Kidney epithelial cell (primary cell): ENCODE data around the gene AKTIP. TPM values are rescaled to one million over a fixed set of nuclear protein-coding genes. Genes with fewer than 3 reads are reported as not detected.
"Not testable (repeated sequence)": the region's sequence is repeated elsewhere in the genome, so short reads cannot be mapped to it uniquely, and the experiment has no call there.

Experiments used
- DNase-seq: peaks from one replicate; pipeline ENCODE4 v3.0.0-alpha.2; 2010; ENCODE audit warnings: low read depth
- H3K27me3 ChIP-seq: 2 replicates; pipeline ENCODE4 v1.6.0; 2011; ENCODE audit warnings: low read length; ENCODE audit not compliant: control insufficient read depth, insufficient read depth
- H3K36me3 ChIP-seq: 2 replicates; pipeline ENCODE4 v1.5.1; 2011; ENCODE audit warnings: low read length; ENCODE audit not compliant: control insufficient read depth, insufficient read depth
- H3K4me3 ChIP-seq: 2 replicates; pipeline ENCODE4 v1.5.1; 2011; ENCODE audit warnings: low read depth, mild to moderate bottlenecking, control low read depth, low read length
- total RNA-seq: library from RNA; depleted of rRNA; stranded (reverse); fragments of >200 nt; gene quantifications from 2 replicates; pipeline ENCODE4 v1.2.3, GENCODE V29; 2015
- TF ChIP-seq, protein P1 (sequence below): IDR thresholded peaks from 2 replicates; pipeline ENCODE4 v1.5.1; 2011; ENCODE audit warnings: mild to moderate bottlenecking, moderate library complexity, low read length, control low read depth, inconsistent platforms; ENCODE audit not compliant: insufficient read depth, poor library complexity, severe bottlenecking

Gene AKTIP
- total RNA-seq, 1 donor from 2014 or later, result 39.8 TPM

DNA sequence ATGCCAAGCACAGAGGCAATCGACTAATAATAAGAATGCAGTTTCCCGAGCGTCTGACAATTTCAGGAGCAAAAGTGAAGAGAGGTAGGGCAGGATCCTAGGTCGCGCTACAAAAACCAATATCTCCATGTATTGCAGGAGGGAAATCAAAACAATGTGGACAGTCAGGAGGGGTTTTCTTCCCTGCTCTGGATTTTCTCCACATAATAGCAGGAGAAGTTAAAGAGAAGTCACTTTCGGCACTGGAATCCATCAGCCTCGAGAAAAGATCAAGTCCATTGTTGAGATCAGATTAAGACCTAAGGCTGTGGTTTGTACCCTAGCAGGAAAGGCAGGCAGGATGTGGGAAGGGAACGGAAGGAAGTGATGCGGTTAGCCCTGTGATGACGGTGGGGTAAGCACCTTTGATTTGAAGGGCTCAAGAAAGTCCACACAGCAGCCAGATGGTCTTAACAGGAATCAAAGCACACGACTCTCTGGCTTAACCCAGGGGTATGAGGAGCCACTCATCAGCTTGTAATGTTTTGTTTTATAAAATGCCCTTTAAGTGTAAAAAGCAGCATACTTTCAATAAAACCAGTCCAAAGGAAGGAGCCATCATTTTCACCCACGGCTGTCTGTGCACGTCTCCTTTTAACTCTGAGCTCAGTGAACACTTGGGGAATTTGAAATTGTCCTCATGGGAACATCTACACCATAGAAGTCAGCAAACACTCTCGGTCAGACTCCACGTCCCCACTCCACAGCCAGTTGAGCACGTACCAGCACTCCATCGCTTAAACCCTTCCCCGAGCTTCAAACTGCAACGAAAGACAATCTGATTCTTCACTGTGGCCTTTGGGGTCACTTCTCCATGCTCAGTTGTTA is 15.8 kb upstream of the AKTIP start:
- Histone ChIP-seq H3K27me3 (no peaks in the 10 kb centered on the region), H3K4me3 (no peak overlapping the region), H3K36me3 (no peaks in the 10 kb centered on the region)
- TF ChIP-seq, protein P1, sequence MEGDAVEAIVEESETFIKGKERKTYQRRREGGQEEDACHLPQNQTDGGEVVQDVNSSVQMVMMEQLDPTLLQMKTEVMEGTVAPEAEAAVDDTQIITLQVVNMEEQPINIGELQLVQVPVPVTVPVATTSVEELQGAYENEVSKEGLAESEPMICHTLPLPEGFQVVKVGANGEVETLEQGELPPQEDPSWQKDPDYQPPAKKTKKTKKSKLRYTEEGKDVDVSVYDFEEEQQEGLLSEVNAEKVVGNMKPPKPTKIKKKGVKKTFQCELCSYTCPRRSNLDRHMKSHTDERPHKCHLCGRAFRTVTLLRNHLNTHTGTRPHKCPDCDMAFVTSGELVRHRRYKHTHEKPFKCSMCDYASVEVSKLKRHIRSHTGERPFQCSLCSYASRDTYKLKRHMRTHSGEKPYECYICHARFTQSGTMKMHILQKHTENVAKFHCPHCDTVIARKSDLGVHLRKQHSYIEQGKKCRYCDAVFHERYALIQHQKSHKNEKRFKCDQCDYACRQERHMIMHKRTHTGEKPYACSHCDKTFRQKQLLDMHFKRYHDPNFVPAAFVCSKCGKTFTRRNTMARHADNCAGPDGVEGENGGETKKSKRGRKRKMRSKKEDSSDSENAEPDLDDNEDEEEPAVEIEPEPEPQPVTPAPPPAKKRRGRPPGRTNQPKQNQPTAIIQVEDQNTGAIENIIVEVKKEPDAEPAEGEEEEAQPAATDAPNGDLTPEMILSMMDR, result no peak
- no peak for DNase-seq

DNA sequence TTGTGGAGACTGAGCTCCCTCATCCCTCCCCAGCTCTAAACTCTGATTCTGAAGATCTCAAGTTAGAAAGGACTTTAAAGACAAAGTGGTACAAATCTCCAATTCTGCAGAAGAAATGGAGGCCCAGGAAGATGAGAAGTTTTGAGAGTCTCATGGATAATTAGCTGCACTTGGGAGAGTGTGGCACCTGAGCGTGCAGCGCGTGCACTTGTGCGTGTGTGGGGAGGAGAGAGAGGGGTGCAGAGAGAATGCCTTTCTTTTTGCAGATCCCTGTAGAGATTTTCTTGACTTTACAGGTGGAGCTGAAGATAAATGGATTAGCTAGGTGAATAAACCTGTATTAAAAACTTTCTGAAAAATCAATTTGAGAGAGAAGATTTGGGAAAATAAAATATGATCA is 14.8 kb upstream of the AKTIP start:
- no peaks in the 10 kb centered on the region for H3K36me3 ChIP-seq

DNA sequence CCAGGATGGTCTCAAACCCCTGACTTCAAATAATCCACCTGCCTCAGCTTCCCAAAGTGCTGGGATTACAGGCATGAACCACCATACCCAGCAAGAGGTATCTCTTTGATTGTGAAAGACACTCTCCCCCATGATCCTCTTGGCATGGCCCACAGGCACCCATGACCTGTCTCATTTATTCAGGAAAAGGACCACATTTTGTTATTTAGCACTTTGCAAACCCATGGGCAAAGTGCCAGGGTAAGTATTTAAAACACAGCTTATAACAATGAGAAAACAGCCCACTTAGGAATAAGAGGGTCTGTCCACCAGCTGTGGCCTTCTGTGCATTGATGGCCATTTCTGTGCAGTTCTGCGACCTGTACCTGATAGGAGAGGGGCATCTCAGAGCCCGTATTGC is 12.8 kb upstream of the AKTIP start:
- DNase-seq, result no peak
- Histone ChIP-seq H3K27me3 (no peaks in the 10 kb centered on the region), H3K36me3 (no peaks in the 10 kb centered on the region), H3K4me3 (no peak overlapping the region)
- TF ChIP-seq, protein P1, result no peak

More for the DNA sequence above, 14.8 kb upstream of the AKTIP start:
- Histone ChIP-seq H3K27me3 (no peaks in the 10 kb centered on the region), H3K4me3 (no peak overlapping the region)
- DNase-seq, result no peak
- TF ChIP-seq, protein P1, result no peak

DNA sequence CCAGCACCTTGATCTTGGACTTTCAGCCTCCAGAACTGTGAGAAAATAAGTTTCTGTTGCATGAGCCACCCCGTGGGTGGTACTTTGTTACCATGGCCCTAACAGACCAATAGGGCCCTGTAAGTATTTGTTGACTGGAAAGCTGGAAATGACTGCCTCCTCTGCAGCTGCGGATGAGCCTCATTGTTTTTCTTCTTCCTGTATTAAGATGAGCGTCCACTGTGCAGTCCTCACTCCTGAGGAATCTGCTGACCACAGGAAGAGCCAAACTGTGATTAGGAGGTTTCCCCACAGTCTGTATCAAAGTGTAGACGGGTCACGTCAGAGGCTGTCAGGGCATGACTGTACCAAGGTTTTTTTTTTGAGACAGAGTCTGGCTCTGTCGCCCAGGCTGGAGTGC is 12.2 kb upstream of the AKTIP start:
- TF ChIP-seq, protein P1, result no peak
- Histone ChIP-seq H3K4me3 (no peak overlapping the region), H3K27me3 (no peaks in the 10 kb centered on the region), H3K36me3 (no peaks in the 10 kb centered on the region)
- DNase-seq, result no peak

DNA sequence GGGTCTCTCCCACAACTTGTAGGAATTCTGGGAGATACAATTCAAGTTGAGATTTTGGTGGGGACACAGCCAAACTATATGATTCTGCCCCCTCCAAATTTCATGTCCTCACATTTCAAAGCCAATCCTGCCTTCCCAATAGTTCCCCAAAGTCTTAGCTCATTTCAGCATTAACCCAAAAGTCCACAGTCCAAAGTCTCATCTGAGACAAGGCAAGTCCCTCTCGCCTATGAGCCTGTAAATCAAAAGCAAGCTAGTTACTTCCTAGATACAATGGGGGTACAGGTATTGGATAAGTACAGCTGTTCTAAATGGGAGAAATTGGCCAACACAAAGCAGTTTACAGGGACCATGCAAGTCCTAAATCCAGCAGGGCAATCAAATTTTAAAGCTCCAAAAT is 9.8 kb upstream of the AKTIP start:
- H3K27me3 ChIP-seq, DNase-seq, H3K36me3 ChIP-seq: not testable (repeated sequence)

DNA sequence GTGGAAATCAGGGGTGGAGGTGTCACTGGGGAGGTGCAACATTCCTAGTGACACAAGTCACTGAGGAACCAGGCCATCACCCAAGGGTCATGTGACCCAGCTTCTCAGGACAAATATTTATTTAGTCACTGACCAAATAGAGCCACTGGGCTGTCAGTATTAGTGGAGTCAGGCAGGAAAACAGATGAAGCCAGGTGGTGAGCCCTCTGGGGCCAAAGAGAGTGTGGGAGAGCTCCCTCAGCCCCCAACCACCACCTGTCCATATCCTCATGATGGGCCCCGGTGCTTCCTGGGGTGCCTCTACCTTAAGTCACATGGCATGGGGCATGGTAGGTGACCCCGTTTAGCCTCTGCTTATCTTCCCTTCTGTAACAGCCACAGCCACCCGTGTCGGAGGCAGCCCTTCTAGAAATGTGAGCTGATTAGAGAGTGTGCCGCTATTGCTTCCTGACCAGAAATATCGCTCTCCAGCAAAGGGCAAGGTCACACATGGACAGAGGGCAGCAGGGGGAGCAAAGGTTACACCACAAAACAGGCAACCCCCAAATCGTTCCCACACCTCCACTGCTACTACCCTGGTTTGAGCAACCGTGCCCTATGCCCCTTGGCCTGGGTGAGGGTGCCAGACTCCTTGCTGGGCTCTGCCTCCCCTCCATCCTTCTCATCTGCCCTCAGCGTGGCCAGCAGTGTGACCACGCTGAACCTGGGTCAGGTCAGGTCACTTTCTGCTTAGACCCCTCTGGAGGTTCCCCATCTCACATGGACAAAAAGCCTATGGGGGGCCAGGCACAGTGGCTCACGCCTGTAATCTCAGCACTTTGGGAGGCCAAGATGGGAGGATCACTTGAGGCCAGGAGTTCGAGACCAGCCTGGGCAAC is 8.6 kb upstream of the AKTIP start:
- Histone ChIP-seq H3K36me3 (no peaks in the 10 kb centered on the region), H3K27me3 (no peaks in the 10 kb centered on the region), H3K4me3 (no peak overlapping the region)
- no peak for DNase-seq
- TF ChIP-seq, protein P1, result no peak

More for the DNA sequence above, 9.8 kb upstream of the AKTIP start:
- H3K4me3 ChIP-seq, result not testable (repeated sequence)
